SK-N-SH treated with all-trans-retinoic acid at 6 μM for 48 hours (cell line): ENCODE measurements around the gene MMP17.

Experiments used
- ESRRG ChIP-seq: fragments of 250-450 bp; sonication (Bioruptor Pico); IDR thresholded peaks from 2 replicates; pipeline ENCODE4 v1.6.1; 2021; ENCODE audit warnings: mild to moderate bottlenecking
- OSR1 ChIP-seq: fragments of 250-450 bp; sonication (Bioruptor Pico); IDR thresholded peaks from 2 replicates; pipeline ENCODE4 v1.8.0; 2022; ENCODE audit warnings: moderate library complexity, mild to moderate bottlenecking, inconsistent platforms
- PPARA ChIP-seq: fragments of 250-450 bp; sonication (Bioruptor Pico); IDR thresholded peaks from 2 replicates; pipeline ENCODE4 v1.5.0; 2020; ENCODE audit warnings: mild to moderate bottlenecking, borderline replicate concordance

GRCh38 chr12:131854861-131855476, 26.8 kb downstream of the MMP17 start:
- TF ChIP-seq OSR1 (CRISPR knock-in tag) (no peak), ESRRG (CRISPR knock-in tag) (no peak), PPARA (CRISPR knock-in tag) (no peak)
